GM21447 (cell line): ENCODE data around the gene COA3.
"Not testable (repeated sequence)": the region's sequence is repeated elsewhere in the genome, so short reads cannot be mapped to it uniquely, and the experiment has no call there.

Experiments used
- ATAC-seq: cut with Tn5 transposase; IDR thresholded peaks from one replicate; pipeline ENCODE4 v1.9.1; 2021; ENCODE audit not compliant: unreplicated experiment

Gene COA3

DNA sequence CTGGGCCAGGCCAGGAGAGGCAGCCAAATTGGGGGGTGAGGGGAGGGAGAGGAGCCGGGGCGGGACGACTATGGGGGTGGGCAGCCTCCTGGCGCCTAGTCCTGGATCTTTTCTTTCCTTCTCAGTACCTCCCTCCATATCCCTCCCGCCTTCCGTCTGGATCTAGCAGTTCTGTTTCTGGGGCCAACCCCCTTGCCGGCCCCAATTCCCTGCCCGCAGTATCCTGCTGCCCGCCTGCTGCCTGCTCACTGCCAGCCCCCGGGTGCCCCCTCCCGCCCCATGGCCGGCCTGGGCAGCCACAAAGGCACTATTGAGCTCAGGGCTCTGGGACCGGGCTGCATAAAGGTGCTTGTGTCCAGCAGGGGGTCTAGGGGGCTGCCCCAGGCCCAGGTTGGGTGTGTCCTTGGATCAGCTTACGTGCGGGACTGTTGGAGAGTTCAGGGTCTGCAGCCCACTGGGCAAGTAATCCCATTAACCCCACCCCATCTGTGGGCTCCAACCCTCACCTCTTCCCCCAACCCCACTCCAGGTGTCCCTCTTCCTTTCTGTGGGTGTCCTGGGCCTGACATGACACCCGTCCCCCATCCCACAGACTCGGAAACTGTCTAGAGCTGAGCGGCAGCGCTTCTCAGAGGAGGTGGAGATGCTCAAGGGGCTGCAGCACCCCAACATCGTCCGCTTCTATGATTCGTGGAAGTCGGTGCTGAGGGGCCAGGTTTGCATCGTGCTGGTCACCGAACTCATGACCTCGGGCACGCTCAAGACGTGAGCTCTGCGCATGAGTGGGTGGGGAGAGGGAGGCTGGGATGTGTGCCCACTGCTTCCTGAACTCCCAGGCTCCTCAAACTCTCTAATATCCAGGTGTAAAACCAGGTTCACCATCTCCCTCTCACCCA is 16.1 kb downstream of the COA3 start:
- ATAC-seq, result no peak

DNA sequence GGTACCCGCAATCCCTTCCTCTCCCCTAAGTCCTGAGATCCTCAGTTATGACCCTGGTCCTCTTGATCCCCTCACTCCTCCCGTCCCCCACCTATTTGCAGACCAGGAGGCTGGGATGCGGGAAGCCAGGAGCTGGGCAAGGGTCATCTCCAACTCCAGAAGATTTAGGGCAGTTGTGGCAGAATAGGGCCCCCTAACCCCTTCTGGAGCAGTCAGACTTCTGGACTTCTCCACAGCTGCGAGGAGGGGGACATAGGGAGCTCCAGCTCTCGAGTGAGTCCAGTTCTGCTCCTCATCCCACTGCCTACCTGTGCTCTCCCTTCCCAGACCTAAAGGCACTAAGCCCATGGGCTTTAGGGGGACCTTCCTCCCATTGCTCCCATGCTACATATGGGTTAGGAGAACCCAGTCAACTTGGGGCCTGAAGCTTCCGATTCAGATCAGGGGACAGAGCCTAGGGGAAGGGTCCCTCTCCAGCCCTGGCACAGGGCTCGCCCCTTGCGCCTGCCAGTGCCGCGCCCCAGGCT is 16.8 kb downstream of the COA3 start:
- no peak for ATAC-seq

DNA sequence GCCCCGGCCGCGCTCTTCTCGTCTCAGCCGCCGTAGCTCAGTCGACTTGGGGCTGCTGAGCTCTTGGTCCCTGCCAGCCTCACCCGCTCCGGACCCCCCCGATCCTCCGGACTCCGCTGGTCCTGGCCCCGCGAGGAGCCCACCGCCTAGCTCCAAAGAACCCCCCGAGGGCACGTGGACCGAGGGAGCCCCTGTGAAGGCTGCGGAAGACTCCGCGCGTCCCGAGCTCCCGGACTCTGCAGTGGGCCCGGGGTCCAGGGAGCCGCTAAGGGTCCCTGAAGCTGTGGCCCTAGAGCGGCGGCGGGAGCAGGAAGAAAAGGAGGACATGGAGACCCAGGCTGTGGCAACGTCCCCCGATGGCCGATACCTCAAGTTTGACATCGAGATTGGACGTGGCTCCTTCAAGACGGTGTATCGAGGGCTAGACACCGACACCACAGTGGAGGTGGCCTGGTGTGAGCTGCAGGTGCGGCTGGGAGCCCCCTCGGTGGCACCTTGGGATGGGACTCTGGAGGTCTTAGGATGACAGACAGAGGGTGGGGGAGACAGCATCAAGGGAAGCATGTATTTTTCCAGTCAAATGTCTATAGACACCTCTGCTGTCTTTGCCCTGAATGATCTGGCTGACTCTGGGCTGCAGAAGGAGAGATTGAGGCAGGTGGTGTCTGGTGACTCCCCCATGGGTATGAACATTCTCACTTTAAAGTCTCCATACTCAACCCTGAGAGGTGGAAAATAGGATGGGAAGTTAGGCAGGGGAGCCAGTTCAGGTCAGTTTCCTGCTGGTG is 17.5 kb downstream of the COA3 start:
- ATAC-seq, result no peak

DNA sequence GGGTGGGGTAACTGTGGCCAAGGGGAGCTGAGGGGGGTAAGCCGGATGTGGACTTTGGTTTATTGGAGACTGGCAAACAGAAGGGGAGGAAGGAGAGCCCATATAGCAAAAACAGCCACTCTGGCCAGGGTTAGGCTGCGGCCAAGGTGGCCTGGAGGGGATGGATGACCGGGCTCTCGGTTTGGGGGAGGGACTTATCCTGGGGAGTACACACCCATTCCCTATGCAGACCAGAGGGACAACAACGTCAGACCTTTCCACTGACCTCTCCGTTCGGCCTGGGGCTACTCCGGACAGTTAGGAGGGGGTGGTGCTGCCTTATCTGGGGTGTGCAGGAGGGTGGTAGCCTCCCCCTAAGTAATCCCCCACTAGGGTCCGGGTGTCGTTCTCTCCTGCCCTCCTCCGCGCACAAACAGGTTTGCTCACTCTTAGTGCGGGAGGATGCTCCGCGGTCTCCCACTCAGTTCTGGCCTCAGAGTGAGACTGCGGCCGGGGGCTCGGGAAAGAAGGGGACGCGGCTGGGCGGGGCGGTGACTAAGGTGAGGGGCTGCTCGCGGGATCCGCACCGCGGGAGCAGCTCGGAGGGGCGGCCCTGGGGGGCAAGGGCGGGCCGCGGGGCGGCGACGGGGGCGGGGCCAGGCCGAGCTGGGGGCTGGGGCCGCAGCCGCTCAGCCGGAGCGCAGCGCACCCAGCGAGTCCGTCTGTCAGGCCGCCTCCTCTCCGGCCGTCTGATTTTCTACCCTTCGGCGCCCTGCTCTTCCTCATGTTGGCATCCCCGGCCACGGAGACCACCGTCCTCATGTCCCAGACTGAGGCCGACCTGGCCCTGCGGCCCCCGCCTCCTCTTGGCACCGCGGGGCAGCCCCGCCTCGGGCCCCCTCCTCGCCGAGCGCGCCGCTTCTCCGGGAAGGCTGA is 18.3 kb downstream of the COA3 start, which contains the start of gene WNK4:
Gene WNK4 (plus strand): TSS at position 675 of the 915 bp plus-strand sequence. CDS start 89 bp downstream, at position 764.
- no peak for ATAC-seq

DNA sequence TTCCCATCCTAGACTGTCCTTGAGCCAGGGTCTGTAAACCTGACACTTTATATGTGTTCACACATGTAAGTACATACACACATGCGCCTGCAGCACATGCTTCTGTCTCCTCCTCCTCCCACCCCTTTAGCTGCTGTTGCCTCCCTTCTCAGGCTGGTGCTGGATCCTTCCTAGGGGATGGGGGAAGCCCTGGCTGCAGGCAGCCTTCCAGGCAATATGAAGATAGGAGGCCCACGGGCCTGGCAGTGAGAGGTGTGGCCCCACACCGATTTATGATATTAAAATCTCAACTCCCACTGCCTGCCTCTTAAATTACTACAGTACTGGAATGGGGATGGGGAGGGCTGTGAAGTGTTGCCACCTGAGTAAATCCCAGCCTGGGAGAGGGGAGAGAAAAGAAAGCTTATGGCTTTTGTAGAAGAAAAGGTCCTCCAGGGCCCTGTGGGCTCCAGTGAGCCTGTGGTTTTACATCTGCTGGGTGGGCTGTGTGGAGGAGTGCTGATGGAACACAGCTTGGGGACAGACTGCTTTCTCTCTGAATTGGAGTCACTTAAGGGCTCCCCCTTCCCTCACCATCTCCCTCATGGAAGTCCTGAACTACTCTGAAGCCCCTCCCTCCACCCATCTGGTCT is 19.1 kb downstream of the COA3 start:
- no peak for ATAC-seq

DNA sequence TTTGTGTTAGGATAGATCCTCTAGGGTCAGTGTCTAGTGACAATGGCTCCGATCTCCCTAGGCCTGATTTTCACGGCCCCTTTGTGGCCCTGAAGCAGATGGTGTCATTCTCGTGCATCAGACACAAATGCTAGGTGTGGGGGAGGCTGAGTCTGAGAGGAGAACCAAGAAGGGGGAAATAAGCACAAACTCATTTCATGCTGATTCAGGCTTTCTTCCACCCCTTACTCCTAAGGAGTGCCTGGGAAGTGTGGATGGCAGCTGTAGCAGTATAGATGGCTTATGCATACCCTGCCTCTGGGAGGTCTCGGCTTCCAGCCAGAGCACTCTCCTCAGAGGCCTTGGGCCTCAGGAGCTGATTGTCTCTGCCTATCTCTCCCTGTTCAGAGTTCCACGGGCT is 19.9 kb downstream of the COA3 start:
- no peak for ATAC-seq

DNA sequence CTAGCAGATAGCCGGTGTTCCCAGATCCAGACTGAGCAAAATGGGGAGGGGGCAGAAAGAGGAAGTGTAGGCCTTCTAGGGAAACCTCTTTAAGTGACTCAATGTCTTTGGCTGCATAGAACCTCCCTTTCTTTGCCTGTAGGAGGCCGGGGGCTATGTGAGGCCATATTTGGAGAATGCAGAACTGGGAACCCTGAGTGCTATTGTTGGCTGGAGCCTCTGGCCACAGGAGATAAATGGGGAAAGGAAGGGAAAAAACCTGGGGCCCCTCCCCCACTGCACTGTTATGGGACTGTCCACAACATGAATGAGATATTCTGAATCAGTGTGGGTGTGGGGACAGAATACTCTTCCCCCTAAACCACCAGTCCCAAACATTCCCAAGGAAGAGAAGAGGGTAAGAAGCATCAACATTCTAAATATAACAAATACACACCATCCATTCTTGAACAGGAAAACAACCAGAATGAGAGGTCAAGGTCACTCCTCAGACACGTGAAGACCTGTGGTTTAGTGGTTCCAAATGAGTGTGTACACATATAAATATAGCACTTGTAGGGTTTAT is 22.9 kb downstream of the COA3 start:
- no peak for ATAC-seq

DNA sequence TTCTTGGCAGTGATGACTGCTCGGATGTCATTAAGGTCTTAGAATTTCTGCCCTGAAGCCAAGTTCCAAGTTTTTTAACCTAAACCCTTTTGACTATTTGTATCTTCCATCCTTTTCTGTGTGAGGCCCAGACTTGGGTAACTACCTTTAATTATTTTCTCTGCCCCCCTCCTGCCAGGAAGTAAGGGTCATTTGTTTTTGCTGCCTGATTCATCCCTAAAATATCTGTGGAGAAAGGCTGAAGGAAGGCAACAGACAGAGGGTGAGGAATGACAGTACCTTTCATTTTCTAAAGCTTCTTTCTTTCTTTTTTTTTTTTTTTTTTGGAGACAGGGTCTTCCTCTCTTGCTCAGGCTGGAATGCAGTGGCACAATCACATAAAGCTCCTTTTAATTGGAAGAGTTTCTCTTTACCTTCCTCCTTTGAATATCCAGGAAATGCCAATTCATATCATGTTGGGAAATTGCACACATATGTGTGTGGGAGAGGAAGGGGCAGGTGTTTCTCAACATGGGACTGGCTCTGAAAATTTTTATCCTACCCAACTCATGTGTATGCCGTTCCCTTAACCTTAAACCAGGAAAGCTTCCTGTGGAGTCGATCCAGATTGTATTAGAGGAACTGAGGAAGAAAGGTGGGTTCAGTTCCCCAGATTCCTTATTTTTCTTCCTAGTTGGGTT is 24.3 kb downstream of the COA3 start:
- ATAC-seq, result no peak

DNA sequence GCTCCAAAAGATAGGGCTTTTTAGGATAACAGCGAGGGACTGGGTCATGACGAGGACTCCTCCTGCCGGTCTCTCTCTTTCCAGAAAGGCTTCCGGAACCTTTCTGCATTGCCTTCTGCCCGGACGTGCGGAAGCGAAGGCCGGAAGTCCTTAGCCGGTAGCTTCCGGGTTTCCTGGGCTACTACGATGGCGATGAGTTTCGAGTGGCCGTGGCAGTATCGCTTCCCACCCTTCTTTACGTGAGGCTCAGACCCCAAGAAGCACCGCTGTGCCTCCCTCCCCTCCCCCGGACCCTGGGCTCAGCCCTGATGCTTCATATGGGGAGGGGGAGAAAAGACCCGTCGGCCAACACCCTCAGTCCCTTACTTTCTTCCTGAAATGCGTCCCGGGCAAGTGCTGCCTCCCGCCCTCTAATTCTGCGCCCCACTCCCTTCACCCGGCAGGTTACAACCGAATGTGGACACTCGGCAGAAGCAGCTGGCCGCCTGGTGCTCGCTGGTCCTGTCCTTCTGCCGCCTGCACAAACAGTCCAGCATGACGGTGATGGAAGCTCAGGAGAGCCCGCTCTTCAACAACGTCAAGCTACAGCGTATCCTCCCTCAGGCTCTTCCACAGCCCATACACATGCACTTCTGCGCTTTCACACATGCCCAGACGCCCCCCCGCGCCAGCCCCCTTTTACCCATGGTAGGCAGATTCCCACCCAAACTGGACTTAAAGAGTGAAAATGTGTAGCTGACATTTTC is 25.0 kb downstream of the COA3 start, which contains the start of gene VPS25:
Gene VPS25 (plus strand): TSS at position 160 of the 746 bp plus-strand sequence. CDS start 27 bp downstream, at position 187.
- peak; percentile 70 for ATAC-seq

DNA sequence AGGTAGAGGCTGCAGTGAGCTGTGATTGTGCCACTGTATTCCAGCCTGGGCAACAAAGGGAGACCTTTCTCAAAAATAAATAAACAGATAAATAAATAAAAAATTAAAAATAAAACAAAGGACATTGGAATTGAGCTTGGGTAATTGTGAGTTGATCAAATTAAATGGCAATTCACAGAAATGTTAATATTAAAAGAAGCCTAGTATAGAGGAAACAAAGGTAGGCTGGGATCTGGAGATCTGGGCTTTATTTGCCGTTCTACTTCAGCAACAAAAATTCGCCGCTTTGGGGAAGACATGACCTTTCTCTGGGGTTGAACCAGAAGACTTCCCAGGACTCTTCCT is 25.6 kb downstream of the COA3 start:
- ATAC-seq, result no peak

DNA sequence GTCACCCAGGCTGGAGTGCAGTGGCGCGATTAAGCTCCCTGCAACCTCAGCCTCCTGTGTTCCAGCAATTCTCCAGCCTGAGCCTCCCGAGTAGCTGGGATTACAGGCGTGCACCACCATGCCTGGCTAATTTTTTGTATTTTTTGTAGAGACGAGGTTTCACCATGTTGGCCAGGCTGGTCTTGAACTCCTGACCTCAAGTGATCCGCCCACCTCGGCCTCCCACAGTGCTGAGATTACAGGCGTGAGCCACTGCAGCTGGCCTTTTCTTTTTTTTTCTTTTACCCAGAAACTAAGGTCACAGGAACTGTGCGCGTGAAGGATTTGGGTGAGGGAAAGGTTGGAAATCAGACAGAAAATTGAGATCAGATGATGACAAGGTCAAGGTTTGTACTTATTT is 28.5 kb downstream of the COA3 start:
- ATAC-seq, result not testable (repeated sequence)

DNA sequence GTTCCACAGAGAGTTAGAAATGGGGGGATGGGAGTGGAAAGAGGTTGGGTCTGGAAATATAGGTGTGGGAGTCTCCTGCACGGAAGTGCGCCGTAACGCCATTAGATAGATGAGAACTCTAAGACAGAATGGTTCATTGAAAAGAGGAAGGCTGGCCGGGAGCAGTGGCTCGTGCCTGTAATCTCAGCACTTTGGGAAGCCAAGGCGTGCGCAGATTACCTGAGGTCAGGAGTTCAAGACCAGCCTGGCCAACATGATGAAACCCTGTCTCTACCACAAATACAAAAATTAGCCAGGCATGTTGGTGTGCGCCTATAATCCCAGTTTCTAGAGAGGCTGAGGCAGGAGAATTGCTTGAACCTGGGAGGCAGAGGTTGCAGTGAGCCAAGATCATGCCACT is 30.5 kb downstream of the COA3 start:
- not testable (repeated sequence) for ATAC-seq

DNA sequence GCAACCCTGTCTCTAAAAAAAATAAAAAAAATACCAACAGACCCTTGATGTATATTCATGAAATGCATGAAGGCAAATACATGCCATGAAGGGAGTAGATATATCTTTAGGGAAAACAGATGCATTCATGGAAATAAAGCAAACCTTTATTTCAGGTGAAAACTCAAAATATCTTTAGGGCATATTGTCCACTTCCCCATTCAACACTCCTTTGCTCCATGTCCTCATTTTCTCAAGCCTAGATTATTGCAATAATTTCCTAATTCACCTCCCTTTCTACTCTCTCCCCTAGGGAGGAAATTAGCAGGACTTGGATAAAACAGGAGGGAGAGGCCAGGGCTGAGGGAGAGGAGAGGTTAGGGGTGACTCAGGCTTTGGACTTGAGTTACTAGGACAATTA is 31.0 kb downstream of the COA3 start:
- no peak for ATAC-seq

DNA sequence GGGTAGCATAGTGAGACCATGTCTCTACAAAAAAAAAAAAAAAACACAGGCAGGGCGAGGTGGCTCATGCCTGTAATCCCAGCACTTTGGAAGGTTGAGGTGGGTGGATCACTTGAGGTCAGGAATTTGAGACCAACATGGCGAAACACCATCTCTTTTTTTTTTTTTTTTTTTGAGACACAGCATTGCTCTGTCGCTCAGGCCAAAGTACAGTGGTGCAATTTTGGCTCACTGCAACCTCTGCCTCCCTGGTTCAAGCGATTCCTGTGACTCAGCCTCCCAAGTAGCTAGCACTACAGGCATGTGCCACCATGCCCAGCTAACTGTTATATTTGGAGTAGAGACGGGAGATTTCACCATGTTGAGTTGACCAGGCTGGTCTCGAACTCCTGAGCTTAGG is 32.4 kb downstream of the COA3 start:
- no peak for ATAC-seq

DNA sequence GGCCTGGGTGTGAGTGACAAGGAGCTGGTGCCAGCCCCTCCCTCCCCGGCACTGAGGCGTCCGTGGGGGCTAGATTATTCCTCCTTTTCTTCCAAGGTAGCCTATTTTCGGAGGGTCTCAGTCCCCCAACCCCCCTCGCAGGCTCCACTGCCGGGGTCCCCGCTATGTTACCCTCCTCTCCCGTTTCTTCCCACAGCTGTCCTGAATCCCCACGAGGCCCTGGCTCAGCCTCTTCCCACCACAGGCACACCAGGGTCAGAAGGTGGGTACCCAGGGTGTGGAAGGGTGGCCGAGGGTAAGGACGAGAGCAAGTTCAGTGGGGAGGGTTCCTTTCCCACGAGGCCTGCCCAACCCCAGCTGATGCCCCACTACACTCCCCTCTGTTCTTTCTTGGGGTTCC is 36.9 kb downstream of the COA3 start:
- no peak for ATAC-seq

DNA sequence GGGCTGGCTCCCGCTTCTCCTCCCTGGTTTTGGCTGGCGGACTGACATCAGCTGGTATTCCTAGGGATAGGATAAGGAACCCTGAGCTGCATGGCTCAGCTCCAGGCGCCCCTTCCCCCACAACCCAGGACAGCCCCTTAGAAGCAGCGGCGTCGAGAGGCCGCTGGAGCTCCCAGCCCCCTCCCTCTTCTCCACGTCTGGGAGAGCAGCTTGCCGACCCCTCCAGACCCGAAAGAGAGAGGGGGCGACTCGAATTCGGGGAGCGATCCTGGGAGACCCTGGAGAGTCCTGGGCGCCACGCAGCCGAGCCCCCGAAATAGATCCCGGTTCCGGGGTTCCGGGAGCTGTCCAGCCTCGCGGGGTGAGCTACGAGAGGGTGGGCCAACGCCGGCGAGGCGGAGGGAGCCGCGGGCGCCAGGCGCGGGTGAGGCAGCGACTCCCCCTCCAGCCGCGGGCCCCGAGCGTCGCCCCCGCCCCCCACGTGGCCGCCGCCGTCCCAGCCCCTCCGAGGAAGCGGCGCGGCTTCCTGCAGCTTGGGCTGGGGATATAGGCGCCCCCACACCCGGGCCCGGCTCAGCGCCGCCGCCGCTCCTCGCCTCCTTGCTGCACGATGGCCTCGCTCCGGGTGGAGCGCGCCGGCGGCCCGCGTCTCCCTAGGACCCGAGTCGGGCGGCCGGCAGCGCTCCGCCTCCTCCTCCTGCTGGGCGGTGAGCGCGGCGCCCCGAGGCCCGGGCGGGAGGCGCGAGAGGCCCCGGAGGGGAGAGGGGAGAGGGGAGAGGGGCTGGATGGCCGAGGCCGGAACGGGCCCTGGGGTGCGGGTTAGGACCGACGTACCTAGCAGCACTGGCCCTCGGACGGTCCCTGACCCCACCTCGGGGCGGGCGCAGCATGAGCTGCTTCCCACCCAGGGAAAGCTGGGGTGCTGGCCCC is 37.6 kb downstream of the COA3 start, which contains the start of gene RAMP2:
Gene RAMP2 (plus strand): TSS at position 576 of the 930 bp plus-strand sequence. CDS start 35 bp downstream, at position 611.
- ATAC-seq, result no peak

DNA sequence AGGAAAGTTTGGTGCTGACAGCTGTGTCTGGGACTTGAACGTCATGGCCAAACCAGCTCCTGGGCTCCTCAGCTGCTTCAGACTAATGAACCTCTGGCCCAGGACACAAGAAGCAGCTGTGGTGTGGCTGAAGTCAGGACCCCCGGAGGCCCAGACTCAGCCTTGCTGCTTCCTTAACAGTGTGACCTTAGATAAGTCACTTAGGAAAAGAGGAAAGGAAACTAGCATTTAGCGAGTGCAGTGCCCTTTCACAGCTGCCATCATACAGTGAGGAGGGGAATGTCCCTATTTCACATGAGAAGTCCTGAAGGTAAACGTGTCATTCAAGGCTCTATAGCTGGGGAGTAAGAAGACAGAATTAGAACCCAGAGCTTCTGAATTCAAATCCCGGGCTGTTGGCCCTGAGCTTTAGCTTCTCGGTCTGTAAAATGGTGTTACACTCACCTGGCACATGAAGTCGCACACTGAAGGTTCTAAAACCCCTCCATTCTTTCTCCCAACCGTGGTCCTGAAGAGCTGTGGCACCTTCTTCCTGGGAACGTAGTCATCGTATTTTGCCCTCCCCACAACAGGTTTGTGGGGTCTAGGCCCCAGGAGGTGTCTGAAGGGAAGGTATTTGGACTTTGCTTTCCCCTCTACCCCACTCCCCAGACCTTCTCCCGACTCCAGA is 38.4 kb downstream of the COA3 start:
- ATAC-seq, result peak; percentile 61
